SK-N-MC (cell line): Measurements from ENCODE around the gene TIMM8B.

Experiments used
- EZH2 ChIP-seq: fragments of 200-600 bp; sonication (generic); IDR thresholded peaks from one replicate; pipeline ENCODE4 v1.6.1; 2017; ENCODE audit warnings: antibody characterized with exemption
- FOXP2 ChIP-seq: optimal IDR thresholded peaks from 2 replicates; pipeline ENCODE3; 2011; ENCODE audit warnings: mild to moderate bottlenecking, moderate library complexity; ENCODE audit not compliant: insufficient read depth; ENCODE audit errors: extremely low read length, control extremely low read depth

- TF ChIP-seq EZH2 (no peak), FOXP2 (no peak)
Measured at GRCh38 chr11:112113539-112114457, 27.2 kb upstream of the TIMM8B start.
